H1 (cell line): ENCODE data around the gene OSBPL6. TPM values are rescaled to one million over a fixed set of nuclear protein-coding genes. Genes with fewer than 3 reads are reported as not detected.

Experiments
- ATF3 ChIP-seq: IDR thresholded peaks from 2 replicates; pipeline ENCODE4 v1.6.1; 2011; ENCODE audit warnings: low read depth, mild to moderate bottlenecking, low read length; ENCODE audit not compliant: insufficient read depth
- CHD7 ChIP-seq: fragments of 300-600 bp; sonication (generic); IDR thresholded peaks from 2 replicates; pipeline ENCODE4 v1.7.1; 2012; ENCODE audit warnings: low read length, moderate library complexity, mild to moderate bottlenecking, inconsistent platforms; ENCODE audit not compliant: insufficient replicate concordance
- MAFK ChIP-seq: IDR thresholded peaks from 2 replicates; pipeline ENCODE4 v1.6.1; 2012; ENCODE audit warnings: low read depth, mild to moderate bottlenecking, improper control_type of control experiment, low read length
- NANOG ChIP-seq: IDR thresholded peaks from 2 replicates; pipeline ENCODE4 v1.6.1; 2011; ENCODE audit warnings: low read length, low read depth, mild to moderate bottlenecking, inconsistent platforms; ENCODE audit not compliant: insufficient read depth, poor library complexity, severe bottlenecking
- POU5F1 ChIP-seq: IDR thresholded peaks from 2 replicates; pipeline ENCODE4 v1.6.1; 2011; ENCODE audit warnings: low read depth, mild to moderate bottlenecking, low read length, moderate library complexity
- SIN3A ChIP-seq, 2 experiments: IDR thresholded peaks in 1 of 2; conservative IDR thresholded peaks in 1 of 2; 2 replicates each; pipeline ENCODE4 v1.6.1; 2011 to 2012; ENCODE audit warnings: low read length in 2 of 2, improper control_type of control experiment in 1 of 2, low read depth in 1 of 2, mild to moderate bottlenecking in 1 of 2
- SIX5 ChIP-seq: IDR thresholded peaks from 2 replicates; pipeline ENCODE4 v1.6.1; 2011; ENCODE audit warnings: mild to moderate bottlenecking, low read depth, low read length
- SP2 ChIP-seq: IDR thresholded peaks from 2 replicates; pipeline ENCODE4 v1.6.1; 2012; ENCODE audit warnings: mild to moderate bottlenecking, low read length, inconsistent platforms
- USF2 ChIP-seq: IDR thresholded peaks from 2 replicates; pipeline ENCODE4 v1.6.1; 2011; ENCODE audit warnings: low read length, improper control_type of control experiment
- polyA plus RNA-seq, 7 experiments: library from polyadenylated mRNA; depleted of rRNA in 3 of 7; stranded (reverse) in 5 of 7; unstranded in 2 of 7; fragments of >200 nt in 5 of 7; fragments of 200-250 nt in 2 of 7; gene quantifications; 1 replicate in 5 of 7; 2 replicates in 1 of 7; 4 replicates in 1 of 7; pipeline versions ENCODE4 v1.2.1 to v1.2.3, GENCODE V29; 2011 to 2013; ENCODE audit warnings: missing spikeins in 2 of 7, mixed read lengths in 2 of 7
- total RNA-seq: library from RNA; stranded (reverse); fragmentation: NEBNext Ultra II Directional; extraction: Animal tissue kit (Norgen Biotek cat#: 25700); gene quantifications from 2 replicates; pipeline ENCODE4 v1.2.1, GENCODE V29; 2021

Gene OSBPL6
- total and polyA plus RNA-seq, 2 of the 8 experiments (the other 6 are each of a cell fraction or from before 2014, with no cell fraction given): 1.7 to 5.6 TPM

DNA sequence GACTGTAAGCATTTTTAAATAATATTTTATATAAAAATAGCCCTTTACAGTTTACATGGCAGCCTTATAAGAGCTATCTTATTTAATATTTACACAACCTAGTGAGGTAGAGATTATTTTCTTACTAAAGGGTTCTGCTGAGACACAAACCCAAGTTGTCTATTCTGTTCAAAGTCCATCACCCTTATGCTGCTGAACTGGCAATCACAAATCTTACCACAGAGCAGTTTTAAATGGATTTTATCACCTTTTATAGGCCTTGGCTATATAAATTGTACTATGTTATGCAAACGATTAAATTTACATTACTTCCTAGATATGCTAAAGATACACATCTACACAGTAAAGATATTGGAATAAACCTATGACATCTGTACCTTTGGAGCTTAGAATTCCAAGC lies 41.3 kb upstream of the OSBPL6 start (continued):
- TF ChIP-seq CHD7 (no peak), SP2 (no peak), MAFK (no peak), USF2 (no peak), SIX5 (no peak), ATF3 (no peak), SIN3A (conservative IDR thresholded peaks at IDR 0.05 in 1 of 2, IDR thresholded peaks at IDR 0.05 in 1 of 2; ENCODE audit: low read depth in 1 of 2, low read length in 2 of 2) (no peak), POU5F1 (no peak), NANOG (no peak)
